Measurements from ENCODE around the gene ATP8A1.
A peak's percentile ranks its signal among the peaks of the same experiment; 100 is the strongest.
"Not testable (repeated sequence)": the region's sequence is repeated elsewhere in the genome, so short reads cannot be mapped to it uniquely, and the experiment has no call there.

ATP8A1 gene

DNA sequence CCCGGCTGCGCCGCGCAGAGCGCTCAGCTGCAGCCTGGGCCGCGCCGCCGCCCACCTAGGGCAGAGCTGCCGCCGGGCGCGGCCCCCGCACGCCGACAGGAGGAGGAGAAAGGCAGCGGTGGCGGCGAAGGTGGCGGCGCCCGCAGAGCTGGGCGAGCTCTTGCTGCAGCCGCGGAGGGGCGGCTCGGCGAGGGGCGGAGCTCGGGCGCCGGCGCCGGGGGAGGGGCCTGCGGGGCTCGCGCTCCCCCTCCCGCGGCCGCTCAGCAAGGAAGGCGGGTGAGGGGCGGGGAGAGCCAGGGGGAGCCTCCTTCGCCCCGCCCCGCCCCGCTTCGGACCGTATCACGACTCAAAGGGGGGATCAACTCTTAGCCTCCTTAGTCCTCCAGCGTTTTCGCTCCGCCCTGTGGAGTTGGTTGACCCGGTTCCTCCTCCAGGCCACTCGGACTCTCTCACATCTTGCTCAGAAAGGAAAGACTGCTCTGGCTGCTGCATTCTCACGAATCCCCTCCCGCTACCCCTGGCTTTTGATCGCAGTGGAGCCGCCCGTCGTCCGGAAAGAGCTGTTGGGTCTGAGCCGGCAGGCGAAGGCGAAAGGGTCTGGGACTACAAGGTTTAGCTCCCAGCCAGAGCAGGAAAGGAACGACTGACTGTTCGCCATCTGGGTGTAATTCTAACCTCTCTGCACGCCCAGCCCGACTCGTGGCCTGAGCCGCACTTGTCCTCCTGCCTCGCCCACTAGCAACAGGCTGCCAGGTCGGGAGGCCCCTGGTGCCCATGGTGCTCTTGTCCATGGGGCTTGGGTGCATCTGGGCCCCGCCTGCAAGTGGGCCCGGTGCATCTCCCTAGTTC, at the start of gene ATP8A1:
Gene ATP8A1 (minus strand): TSS at position 162 of the 849 bp plus-strand sequence. CDS start 232 bp downstream, outside the sequence.
- peak; percentile 53 for DNase-seq (ENCODE audit: low read depth, low spot score)

DNA sequence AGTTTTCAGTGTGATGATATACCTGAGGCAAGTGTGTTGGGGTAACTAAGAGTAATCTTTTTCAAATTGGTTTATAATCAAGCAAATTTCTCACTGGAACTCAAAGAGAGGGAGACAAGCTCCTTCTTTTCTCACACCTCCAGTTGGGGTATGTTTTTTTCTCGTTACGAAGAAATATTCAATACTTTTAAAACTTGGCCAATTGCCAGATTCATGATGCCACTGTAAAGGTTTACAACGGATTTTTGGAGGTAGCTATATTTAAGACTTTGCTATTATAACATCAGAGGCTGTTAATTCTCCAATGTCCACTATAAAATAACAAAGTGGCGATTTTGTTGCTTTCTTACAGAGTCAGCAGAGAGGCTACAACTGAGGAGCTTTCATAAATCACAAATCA, 49.2 kb upstream of the ATP8A1 start:
- no peak for DNase-seq (ENCODE audit: low read depth, low spot score)

DNA sequence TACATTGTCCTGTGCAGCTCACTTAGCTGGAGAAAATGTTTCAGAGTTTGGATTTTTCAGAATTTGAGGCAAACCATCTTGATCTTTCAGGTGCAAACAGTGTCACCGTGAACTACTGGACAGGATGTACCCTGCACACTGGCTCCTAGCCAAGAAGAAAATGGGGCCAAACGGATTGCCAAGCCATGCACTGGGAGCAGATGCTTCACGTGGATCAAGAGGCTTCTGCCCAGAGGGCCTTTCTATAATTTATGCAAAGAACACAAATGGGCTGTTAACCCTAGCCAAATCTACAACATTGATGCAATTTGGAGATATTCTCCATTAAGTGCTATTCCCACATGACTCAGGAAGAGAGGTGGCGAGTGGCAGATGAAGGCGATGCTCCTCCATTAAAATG, 46.9 kb upstream of the ATP8A1 start:
- DNase-seq (ENCODE audit: low read depth, low spot score): no peak

DNA sequence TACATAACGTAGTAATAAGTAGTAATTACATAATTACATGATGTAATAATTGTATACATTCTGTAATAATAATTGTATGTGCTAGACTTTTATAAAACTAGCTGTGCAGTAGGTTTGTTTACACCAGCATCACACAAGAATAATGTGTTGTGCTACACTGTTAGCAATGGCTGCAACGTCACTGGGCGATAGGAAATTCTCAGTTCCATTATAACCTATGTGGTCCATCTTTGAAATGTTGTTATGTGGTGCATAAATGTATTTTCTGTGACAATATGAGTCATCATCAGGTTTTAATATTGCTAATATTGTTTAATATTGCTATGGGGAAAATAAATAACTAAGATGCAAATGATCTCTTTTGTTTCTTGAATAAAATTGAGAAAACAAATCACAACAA, 46.0 kb upstream of the ATP8A1 start:
- DNase-seq (ENCODE audit: low read depth, low spot score): no peak

DNA sequence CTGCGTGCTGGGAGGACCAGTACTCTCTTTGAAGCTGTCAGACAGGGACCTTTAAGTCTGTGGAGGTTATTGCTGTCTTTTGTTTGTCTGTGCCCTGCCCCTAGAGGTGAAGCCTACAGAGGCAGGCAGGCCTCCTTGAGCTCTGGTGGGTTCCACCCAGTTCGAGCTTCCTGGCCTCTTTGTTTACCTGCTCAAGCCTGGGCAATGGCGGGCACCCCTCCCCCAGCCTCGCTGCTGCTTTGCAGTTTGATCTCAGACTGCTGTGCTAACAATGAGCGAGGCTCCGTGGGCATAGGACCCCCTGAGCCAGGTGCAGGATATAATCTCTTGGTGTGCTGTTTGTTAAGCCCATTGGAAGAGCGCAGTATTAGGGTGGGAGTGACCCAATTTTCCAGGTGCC, 44.9 kb upstream of the ATP8A1 start:
- DNase-seq (ENCODE audit: low read depth, low spot score): not testable (repeated sequence)

DNA sequence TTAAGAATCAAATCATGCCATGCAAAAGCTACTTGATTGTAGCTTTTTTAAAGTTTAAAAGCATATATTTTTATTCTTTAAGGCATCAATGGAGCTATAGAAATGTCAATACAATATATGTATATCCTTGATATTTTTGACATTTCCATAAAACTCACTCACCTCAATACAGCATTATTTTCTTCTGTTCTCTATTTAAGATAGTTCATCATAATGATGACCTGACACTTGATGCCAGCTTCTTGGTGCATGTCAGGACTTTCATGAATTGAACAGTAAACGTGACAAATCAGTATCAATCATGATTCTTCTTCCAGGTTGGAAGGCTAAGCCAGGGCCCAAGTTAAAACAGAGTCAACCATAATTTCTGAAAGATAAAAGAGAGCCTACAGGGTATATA, 33.6 kb upstream of the ATP8A1 start:
- no peak for DNase-seq (ENCODE audit: low read depth, low spot score)

DNA sequence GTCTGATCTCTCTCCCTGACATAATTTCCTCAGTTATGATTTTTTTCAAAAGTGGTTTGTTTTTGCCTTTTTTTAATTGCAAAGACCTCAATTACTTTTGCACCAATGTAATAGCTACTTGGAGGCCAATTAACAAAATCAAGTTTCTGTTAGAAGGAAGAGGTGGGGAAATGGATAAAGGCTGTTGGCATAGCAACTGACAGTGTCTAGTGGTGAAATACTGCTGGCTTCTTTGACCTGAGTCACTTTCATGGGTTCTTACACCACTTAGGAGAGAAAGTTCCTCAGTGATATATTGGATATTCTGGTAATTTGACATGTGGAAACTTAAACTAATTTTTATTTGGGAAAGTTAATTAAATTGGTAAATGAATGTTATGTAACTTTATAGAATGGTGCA, 26.5 kb upstream of the ATP8A1 start:
- DNase-seq (ENCODE audit: low read depth, low spot score): no peak

DNA sequence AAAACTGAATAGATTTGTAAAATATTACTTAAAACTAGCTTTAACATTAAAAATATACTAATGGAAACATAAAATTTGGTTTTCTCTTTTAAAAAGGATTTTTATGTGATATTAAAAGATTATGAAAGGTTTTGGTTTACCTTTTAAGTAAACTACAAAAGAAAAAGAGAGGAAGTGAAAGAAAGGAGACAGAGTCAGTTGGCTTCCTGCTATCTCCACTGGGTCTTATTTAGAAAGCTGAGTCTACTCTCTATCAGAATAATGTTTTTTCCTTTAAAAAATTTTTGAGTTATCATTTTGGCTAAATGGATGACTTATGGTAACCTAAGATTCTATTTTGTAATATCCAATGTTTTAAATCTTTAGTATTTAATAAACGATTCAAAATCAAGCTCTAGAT, 21.6 kb upstream of the ATP8A1 start:
- DNase-seq (ENCODE audit: low read depth, low spot score): no peak

DNA sequence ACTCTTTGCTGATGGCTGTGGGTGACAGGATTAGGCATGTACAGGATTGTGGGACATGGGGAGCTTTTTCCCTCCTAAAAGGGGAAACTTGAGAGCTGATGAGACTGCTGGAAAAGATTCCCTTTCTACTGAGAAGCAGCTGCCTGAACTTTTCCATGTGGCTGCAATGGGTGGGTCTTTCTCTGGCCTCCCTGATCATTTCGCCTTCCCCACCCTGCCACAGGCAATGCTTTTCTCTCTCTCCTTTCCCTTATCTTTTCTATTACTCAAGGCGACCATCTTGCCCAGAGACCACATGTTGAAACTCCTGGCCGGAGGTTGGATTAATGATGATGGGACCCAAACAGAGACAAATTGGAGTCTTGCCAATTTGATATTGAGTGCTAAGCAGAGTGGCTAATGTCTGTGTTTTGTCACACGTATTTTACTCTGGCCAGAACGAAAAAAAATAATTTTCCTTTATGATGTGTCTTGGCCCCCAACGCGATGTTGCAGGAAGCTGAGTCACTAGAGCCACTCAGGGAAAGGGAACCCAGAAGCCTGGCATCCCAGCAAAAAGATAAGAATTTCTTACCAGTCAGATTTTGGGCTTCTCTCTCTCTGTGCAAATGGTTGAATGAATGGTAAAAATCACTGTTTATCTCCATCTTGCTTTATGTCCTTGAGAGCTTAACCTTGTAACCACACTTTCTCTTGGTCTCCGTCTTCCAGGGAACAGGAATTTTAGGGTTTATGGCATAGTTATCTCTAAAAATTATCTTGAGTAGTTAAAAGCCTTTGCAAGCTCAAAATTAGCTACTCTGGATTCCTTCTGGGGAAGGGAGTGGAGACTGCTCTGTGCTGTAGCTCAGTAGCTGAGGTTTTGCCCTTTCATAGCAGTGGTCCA, 19.4 kb upstream of the ATP8A1 start:
- DNase-seq (ENCODE audit: low read depth, low spot score): no peak

DNA sequence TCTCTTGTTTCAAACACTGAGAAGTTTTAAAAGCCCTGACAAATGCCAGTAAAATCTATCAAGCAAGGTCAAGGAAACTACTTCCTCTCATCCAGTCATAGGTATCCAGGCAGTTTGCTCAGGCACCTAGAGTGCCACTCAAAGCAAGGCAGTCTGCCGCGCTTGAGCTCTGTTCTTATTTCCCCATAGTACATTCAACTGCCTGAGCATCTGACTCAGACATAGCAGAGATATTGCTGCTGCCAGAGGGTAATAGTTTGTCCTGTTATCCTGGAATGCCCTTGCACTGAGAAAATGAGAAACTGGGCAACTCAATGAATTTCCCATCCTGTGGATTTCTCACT, 16.1 kb upstream of the ATP8A1 start:
- no peak for DNase-seq (ENCODE audit: low read depth, low spot score)

DNA sequence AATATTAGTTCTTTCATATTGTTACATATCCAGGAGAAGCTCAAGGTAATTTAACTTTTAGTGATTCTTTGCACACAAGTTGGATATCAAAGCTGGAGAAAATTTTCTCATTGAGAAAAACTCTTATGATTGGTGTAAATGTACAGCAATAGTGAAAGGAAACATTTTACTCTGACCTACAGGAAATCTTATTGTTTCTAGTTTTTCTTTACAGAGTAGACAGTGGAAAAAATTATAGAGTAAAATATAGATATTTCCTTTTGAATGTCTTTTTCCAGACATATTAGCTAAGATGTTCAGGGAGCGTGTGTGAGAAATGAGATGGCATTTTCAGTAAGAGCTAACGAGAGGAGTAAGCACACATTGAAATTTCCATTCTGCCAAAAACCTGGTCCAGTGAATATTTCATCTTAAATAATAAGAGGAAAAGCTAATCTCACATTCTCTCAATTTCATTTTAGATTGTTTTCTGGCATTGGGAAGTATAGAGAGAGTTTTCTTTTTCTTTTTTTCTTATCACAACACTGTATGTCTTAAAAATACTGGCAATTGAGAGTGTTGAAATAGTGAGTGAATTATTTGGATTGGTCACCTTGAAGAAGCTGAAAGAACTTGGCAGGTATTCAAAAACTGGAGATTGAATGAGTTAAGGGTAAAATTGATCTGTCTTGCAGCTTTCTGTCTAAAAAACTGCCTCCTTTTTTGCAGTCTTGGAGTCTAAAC, 15.6 kb upstream of the ATP8A1 start:
- no peak for DNase-seq (ENCODE audit: low read depth, low spot score)

DNA sequence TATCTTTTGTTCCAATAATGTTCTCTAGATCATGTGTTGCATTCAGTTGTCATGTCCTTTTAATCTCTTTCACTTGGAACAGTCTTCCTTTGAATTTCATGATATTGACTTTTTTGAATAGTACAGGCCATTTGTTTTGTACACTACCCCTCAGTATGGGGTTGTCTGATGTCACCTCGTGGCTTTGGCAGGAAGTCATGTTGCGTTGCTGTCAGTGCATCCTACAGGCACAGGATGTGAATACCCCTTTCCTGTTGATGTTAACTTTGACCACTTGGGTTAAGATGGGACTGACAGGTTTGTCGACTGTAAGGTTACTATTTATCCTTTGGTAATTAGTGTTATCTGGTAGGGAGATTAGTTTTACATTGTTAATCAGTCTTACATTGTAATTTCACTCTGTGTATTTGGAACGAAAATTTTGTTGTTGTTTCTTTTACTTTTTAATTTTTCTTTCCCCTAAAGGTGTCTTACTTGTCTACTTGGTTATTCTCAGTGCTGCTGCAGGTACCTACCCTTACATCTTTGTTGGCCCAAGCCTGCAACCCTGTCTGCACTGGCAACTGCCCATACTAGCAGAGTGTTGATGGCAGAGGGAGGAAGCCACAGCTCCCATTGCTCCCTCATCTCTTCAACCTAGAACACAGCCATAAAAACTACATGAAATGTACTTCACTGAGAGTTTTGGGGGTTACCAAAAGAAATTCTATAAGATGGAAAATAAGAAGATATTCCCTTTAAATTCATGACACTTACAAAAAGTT, 14.7 kb upstream of the ATP8A1 start:
- DNase-seq (ENCODE audit: low read depth, low spot score): no peak

DNA sequence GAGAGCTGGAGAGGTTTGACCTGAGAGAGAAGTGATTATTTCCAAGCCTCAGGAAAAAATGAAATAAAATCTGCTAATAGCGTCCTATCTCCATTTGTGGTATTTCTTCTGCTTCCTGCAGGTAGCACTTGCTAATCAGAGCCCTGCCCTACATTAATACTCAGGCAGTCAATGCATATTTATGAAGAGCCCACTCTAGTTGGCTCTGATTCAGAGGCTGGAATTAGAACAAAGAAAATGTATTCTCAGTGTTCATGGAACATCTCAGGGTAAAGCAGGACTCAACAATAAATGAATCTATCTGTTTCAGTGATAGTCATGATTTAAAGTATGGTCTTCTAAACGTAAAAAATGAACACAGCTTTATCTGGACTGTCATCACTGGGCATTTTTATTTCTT, 1.4 kb upstream of the ATP8A1 start:
- DNase-seq (ENCODE audit: low read depth, low spot score): no peak

DNA sequence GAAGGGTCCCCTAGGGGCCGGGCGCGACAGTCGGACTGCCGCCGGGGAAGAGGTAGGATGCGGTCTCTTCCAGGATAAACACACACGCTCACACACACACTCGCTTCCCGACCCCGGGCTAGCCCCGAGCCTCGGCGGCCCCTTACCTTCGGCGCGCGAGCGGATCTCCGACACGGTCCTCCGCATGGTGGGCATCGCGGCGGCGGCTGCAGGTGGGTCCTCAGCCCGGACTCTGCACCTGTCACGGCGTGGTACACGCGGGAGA, 294 bp downstream of the ATP8A1 start:
- DNase-seq (ENCODE audit: low read depth, low spot score): no peak

DNA sequence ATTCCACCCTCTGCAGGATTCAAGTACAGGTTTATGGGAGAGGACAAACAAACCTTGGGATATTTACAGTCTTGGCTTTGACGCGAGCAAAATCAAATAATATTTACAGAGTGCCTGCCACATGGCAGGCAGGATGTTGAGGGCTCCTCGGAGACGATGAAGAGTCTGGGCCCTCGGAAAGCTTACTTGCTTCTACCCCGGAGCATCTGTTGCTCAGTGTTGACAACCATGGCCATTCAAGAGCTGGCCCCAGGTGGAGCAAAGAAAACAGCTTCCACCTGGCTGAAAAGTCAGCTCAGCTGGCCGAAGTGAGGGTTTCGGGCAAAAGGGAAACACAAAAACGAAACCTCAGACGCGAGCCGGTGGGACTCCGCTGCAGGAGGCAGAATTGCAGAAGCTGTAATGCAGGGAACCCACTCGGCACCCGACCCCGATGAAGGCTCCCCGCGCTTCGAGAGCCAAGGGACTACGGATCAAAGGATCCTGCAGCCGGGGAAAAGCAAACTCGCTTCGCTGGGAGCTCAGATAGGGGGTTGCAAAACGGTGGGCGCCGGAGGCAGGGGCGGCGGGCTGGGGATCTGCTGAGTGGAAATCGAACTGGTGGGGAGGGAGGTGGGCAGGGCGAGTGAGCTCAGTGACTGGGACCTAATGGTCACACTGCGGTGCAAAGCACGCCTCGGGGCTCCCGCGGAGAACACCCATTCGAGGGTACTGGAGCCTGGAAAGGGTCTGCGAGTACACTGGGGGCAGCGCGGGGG, 805 bp downstream of the ATP8A1 start:
- DNase-seq (ENCODE audit: low read depth, low spot score): no peak

DNA sequence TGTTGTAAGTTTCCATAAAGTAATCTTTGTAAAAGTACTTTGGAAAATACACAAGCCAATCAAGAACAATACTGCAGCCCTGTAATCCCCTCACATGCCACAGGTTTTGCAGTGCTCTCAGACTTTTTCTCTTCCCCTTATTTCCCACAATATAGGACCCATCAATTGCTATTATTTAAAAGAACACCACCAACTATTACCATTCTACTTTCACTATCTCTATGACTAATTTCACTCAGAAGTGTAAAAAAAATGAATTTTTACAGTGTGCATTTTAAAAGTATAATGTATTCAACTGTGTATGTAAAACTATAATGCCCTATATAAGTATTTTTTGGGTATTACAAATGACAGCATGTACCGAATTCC, 1.7 kb downstream of the ATP8A1 start:
- DNase-seq (ENCODE audit: low read depth, low spot score): no peak

DNA sequence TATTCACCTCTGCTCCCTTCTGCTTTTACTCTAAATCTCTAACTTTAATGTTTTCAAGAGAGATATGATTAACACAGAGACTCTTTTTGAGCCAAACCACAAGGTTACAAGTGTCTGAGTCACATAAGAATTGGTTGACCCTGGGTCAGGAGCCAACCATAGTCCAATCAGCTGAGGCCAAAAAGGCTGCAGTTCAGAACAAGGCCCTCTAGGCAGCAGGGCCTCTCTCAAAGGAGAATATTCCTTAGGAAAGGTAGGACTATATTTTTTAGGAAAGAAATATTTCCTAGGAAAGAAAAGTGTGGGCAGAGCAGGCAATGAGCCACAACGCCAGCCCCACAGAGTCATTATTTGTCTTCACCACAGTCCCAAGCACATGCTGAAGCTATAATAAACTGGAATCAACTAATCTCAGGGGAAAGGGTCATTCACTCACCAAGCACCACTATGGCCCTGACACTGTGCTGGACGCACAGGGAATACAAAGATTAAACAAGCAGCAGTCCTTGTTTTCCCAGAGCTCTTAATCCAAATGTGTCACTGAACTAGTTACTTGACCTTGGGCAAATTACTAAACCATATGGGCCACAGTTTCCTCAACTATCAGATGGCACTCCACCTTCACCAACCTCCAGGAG, 2.2 kb downstream of the ATP8A1 start:
- DNase-seq (ENCODE audit: low read depth, low spot score): no peak

DNA sequence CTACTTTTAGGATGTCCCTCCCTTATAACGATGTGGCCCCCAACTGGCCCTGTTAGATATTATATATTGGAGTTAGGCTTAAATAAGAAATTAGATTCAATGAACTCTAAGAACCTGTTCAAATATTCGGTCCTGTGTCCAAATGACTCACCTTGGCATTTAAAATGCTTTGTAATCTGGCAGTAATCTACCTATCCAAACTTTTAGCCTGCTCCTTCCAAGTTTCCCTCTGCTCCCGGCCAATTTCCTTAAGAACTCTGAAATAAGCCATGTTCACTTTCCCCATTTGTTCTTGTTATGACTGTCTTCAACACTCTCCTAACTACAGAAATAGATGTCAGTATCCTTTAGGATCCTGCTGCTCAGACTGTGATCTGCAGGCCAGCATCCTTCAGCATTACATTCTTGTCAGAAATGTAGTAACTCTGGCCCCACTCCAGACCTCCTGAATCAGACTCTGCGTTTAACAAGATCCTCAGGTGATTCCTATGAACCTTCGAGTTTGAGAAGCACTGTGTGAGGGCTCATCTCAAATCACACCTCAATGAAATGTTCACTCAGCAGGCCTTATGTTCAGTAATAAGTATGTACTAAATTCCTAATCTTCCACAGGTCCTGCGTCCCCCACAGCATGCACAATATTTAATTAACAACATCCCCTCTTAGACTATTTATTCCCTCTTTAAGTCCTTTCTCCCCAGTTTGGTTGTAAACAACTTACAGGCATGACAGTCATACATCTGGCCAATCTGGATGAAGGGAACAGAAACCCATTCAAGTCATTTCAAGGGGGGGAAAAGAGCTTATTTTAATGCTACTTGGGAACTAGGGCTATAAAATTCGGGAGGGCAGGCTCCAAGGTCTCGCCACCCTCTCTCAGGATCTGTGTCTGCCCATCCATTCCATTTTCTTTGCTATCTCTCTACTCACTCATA, 3.0 kb downstream of the ATP8A1 start:
- DNase-seq (ENCODE audit: low read depth, low spot score): no peak

DNA sequence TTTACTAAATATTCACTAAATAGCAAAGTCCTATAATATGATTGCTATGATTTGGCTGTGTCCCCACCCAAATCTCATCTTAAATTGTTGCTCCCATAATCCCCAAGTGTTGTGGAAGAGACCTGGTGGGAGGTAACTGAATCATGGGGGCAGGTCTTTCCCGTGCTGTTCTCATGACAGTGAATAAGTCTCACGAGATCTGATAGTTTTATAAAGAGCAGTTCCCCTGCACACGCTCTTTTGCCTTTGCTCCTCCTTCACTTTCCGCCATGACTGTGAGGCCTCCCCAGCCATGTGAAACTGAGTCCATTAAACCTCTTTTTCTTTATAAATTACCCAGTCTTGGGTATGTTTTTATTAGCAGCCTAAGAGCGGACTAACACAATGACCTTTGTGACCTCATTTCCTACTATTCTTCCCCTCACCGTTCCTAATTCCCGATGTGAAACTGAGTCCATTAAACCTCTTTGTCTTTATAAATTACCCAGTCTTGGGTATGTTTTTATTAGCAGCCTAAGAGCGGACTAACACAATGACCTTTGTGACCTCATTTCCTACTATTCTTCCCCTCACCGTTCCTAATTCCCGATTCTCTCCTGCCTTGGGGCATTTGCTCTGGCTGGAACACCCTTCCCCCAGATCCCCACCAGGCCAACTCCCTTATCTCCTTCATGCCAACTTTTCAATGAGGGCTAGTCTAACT, 4.2 kb downstream of the ATP8A1 start:
- not testable (repeated sequence) for DNase-seq (ENCODE audit: low read depth, low spot score)

Data from smooth muscle cell of the brain vasculature (primary cell).